ENCODE results near the gene BACE1. TPM values are rescaled to one million over a fixed set of nuclear protein-coding genes. Genes with fewer than 3 reads are reported as not detected.
"Not testable (repeated sequence)": the region's sequence is repeated elsewhere in the genome, so short reads cannot be mapped to it uniquely, and the experiment has no call there.

The BACE1 gene
- total RNA-seq, 1 experiment from 2014 or later: 43.3 TPM

DNA sequence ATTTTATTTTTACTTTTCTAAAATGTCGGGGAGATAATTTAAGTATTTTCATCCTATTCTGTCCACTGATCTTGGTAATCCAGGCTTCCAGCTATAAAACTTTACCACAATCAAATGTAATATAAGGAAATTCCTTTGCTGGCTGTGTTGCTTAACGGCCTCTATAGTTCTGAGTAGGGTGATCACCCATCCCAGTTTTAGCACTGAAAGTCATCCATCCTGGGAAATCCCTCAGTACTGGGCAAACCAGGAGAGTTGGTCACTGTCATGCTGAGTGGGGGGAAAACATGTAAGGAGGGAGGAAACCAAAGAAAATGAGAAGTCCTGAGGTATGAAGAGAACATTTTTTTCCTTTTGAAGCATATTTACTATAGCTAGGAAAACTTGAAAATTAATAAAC lies 37.7 kb downstream of the BACE1 start:
- DNase-seq (ENCODE audit: low read depth): no peak

DNA sequence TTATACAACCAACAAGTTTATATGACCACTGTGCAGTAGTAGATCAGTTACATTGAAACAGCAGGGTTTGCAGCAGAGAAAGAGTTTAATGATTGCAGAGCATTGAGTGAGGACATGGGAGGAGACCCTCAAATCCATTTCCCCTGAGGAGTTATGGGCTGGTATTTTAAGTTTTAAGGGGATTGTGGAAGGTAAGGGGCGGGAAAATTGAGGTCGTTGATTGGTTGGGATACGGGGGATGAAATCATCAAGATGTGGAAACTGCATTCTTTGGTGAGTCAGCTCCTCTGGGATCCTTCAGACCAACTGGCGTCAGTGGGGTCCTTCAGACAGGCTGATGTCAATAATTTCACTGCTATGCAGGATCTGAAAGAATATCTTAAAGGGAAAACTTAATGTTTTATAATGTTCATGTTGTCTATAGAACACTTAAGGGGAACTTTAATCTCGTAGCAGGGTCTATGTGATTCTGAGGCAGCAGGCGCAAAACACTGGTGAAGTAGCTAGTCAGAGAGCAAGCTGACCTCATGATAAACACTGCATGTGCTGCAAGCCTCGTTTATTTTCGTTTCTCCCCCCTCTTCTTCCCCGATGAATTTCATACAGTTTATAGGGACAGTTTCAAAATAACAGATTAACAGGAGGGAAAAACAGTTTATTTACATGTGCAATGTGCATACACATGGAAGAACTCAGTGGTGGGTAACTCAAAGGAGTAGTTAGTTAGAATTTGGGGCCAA lies 42.3 kb downstream of the BACE1 start:
- peak; percentile 91 for DNase-seq (ENCODE audit: low read depth)

DNA sequence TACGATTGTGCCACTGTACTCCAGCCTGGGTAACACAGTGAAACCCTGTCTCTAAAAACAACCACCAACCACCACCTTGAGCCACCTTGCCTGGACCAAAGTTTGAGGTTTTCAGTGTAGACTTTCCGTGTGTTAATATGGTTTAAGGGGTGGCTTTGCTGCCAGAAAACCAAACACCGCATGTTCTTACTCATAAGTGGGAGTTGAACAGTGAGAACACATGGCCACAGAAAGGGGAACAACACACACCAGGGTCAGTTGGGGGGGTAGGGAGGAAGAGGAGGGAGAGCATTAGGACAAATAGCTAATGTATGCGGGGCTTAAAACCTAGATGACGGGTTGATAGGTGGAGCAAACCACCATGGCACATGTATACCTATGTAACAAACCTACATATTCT lies 43.9 kb downstream of the BACE1 start:
- DNase-seq (ENCODE audit: low read depth): not testable (repeated sequence)

DNA sequence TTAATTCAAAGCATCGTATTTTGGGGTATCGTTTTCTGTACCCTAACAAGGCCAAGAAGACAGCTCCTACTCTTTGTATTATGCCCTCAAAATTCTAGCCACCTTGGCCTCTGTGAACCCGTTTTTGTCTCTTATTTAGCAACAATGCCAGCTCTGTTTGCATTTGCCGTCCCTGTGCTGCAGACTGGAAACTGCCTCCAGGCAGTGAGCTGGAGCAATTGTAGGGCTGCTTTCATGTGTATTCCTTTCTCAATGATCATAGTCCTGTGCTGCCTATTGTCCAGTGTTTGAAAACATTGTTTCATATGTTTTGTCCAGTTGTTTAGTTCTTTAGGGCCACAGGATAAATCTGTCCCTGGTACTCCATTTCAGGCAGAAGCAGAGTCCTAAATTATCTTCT lies 44.8 kb downstream of the BACE1 start:
- no peak for DNase-seq (ENCODE audit: low read depth)

DNA sequence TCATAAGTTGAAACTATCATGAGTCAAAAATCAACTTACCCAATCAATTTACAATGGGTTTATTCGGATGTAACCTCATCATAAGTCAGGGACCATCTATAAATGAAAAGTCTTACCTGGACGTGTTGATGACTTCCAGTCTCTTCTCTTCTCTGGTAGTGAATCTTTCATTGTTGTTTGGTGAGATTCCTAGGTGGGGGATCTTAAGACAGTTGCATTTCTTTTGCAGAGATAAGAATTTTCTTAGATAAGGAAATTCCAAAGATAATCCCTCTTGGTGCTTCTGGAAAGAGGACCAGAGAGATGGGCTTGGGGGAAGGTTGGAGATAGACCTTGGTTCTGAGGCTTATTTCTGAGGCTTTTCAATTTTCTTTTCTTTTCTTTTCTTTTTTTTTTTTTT lies 46.2 kb downstream of the BACE1 start:
- DNase-seq (ENCODE audit: low read depth): no peak

DNA sequence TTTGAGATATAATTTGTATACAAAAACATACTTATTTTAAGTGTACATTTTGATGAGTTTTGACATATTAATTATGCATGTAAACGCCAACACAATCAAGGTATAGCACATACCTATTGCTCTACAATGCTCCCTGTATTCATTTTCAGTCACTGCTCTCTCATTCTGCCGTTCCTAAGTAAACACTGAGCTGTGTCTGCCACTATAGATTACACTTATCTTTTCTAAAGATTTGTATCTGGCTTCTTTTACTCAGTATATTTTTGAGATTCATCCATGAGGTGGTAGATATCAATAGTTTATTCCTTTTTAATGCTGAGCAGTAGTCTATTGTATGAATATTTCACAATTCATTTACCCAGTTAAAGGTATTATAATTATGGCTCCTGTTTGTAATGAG lies 50.3 kb downstream of the BACE1 start:
- no peak for DNase-seq (ENCODE audit: low read depth)

DNA sequence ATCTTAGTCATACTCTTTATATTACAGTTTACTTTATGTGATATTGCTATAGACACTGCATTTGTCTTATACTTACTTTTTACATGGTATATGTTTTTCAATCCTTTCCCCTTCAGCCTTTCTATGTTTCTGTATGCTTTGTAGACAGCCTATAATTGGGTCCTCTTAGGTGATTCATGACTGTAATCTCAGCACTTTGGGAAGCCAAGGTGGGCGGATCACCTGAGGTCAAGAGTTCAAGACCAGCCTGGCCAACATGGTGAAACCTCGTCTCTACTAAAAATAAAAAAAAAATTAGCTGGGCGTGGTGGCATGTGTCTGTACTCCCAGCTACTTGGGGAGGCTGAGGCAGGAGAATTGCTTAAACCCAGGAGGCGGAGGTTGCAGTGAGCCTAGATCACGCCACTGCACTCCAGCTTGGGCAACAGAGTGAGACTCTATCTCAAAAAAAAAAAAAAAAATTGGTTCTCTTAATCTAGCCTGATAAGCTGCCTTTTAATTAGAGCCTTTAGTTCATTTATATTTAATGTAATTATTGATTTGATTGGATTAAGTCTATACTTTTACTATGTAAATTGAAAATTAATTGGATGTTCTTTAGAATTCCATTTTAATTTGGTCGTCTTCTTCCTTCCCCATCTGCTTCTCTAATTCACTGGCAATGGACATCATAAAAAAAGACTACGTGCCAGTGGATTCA lies 51.3 kb downstream of the BACE1 start:
- DNase-seq (ENCODE audit: low read depth): not testable (repeated sequence)

DNA sequence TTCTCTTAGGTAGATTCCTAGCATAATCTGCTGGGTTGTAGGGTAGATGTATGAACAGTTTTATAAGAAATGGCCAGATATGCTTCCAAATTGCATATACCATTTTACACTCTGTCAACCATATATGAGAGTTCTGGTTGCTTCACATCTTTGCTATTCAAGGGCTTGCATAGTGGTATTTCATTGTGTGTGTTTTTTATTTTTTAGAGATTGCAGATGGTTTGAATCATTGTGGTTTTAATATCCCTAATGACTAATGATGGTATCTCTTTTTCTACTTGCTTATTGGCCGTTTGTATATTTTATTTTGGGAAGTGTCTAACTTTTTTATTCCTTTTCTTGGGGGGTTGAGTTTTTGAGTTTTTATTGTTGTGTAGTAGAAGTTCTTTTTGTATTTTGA lies 56.6 kb downstream of the BACE1 start:
- peak; percentile 65 for DNase-seq (ENCODE audit: low read depth)

DNA sequence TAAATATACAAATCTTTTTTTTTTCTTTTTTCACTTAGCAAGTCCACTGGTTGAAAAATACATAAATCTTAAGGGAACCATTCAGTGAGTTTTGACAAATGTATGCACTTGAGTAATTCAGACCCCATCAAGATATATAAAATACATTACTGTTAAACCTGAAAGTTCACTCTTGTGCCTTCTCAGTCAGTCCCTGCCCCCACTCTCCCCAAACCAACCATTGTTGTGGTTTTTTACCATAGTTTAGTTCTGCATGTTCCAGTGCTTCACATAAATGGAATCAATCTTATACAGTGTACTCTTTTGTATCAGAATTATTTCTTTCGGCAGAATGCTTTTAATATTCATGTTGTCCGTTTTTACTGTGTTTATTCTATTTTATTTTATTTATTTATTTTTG lies 57.5 kb downstream of the BACE1 start:
- no peak for DNase-seq (ENCODE audit: low read depth)

DNA sequence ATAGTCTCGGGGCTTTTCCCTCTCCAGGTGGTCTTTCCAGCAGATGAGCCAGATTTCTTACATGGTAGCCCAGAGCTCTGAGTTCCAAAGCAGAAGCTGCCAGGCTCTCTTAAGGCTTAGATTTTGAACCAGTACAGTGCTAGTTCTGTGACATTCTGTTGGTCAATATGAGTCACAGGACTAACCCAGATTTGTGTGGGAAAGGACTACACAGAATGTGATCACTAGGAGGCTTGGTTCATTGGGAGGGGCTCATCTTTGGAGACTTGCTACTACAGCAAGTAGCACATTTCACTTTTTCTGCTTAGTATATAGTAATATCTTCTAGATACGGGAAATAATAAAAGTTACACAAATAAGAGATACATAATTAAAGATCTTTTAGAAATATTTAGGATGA lies 59.5 kb downstream of the BACE1 start:
- DNase-seq (ENCODE audit: low read depth): peak; percentile 65

DNA sequence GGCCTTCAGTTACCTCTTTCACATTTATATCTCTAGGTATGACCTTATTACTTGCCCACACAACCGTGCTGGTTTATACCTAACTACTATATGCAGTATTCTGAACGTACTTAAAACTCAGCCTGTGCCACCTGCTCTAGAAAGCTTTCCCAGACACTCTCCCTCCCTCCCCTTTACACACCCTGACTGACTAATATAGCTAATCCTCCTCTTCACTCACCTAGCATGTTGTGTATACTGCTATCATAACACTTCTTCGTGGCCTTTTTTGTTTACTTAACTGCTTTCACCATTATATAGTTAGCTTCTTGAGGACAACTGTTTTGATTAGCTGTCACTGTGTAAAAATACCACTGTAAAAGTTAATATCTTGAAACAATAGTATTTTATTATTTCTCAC lies 60.1 kb downstream of the BACE1 start:
- no peak for DNase-seq (ENCODE audit: low read depth)

DNA sequence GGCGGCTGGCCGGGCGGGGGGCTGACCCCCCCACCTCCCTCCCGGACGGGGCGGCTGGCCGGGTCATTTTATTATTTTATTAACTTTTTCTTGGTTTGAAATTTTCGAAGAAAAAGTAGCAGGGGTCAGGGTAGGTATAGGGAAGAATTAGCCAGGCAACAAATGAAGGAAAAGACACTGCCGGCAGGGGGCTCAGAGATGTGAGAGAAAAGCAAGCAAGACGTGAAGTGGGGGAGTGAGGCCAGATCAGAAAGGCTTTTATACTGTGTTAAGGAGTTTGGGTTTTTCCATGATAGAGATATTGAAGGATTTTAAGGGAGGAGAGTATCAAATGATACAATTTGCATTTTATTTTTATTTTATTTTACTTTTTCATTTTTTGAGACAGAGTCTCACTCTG lies 64.5 kb downstream of the BACE1 start:
- no peak for DNase-seq (ENCODE audit: low read depth)

DNA sequence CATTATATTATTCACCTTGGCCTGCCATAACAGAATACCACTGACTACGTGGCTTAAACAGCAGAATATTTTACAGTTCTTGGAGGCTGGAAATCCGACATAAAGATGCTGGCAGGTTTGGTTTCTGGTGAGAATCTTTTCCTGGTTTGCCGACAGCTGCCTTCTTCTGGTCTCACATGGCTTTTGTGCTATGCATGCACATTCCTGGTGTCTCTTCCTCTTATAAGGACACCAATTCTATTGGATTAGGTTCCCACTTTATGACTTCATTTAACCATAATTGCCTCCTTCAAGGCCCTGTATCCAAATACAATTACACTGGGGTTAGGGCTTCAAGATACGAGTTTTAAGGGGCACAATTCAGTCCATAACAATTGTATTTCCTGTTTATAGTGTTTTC lies 66.5 kb downstream of the BACE1 start:
- no peak for DNase-seq (ENCODE audit: low read depth)

DNA sequence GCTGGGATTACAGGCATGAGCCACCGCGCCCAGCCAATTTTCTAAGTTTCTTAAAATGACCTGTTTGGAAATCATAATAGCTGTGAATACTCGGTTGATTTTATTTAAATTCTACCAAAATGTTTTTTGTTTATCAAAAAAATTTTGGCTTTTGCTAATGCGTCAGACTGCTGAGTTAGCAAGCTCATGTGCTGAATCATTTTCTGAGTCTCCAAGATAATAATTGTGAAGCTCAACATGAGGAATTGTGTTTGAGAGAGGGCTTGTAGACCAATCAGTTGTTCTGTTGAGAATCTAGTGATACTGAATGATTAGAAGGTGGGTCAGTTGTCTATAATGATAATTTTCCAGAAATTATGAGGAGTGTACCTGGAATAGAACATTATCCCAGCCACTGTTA lies 67.7 kb downstream of the BACE1 start:
- DNase-seq (ENCODE audit: low read depth): no peak

DNA sequence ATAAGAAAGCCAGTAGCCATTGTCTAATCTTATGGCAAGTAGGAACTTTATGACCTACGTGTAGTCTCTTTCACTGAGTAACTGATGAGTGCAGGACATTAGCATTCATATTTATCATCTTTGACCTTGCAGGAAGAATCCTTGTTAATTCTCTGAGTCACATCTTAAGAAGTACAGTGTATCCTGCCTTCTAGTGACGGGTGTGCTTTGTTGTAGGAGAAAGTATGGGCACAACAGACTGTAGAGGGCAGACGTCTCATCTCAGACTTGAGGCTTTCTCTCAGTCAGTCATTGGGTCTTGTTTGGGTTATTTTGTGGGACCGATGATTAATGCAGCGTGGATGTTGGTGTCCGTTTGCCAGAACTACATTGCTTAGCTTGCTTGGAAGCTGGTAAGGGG lies 76.8 kb downstream of the BACE1 start:
- peak; percentile 97 for DNase-seq (ENCODE audit: low read depth)

DNA sequence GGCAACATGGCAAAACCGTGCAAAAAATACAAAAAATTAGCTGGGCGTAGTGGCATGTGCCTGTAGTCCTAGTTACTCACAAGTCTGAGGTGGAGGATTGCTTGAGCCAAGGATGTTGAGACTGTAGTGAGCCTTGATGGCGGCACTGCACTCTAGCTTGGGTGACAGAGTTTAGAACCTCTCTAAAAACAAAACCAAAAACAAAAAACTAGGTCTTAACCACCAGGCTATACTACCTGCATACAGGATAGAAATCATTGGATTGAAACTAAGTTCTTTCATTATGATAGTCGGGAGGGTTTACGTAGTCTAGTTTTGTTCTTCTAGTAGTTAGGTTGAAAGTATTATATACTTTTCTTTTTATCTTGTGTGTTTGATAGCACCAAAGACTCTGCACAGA lies 77.8 kb downstream of the BACE1 start:
- no peak for DNase-seq (ENCODE audit: low read depth)

Other genes with a start within 250 kb of the BACE1 start
- 9.6 and 11.0 TPM in 2 replicates for gene SIK3, start 217.8 kb downstream of the BACE1 start, total RNA-seq (2014; rRNA removed; shearing (Covaris generic))
- 104 and 152 TPM in 2 replicates for gene PAFAH1B2, start 172.0 kb downstream of the BACE1 start, total RNA-seq (2014; rRNA removed; shearing (Covaris generic))
- gene SIDT2, start 137.5 kb downstream of the BACE1 start, total RNA-seq (2014; rRNA removed; shearing (Covaris generic)): 13.6 and 20.1 TPM in 2 replicates
- gene TAGLN, start 116.9 kb downstream of the BACE1 start, total RNA-seq (2014; rRNA removed; shearing (Covaris generic)): 335 and 409 TPM in 2 replicates
- 32.0 and 33.6 TPM in 2 replicates for gene PCSK7, start 84.2 kb downstream of the BACE1 start, total RNA-seq (2014; rRNA removed; shearing (Covaris generic))
- 7.8 and 7.9 TPM in 2 replicates for gene RNF214, start 83.6 kb downstream of the BACE1 start, total RNA-seq (2014; rRNA removed; shearing (Covaris generic))
- 0.39 and 2.3 TPM in 2 replicates for gene BACE1-AS, start 24.9 kb downstream of the BACE1 start, total RNA-seq (2014; rRNA removed; shearing (Covaris generic))
- gene CEP164, start 11.6 kb upstream of the BACE1 start, total RNA-seq (2014; rRNA removed; shearing (Covaris generic)): 8.4 and 20.6 TPM in 2 replicates